Mesothelial cell of epicardium (in vitro differentiated cells): ENCODE data around the gene APP. TPM values are rescaled to one million over a fixed set of nuclear protein-coding genes. Genes with fewer than 3 reads are reported as not detected.

Experiments used
- DNase-seq, 2 experiments: peaks; one replicate each; pipeline ENCODE4 v3.0.0; 2021; ENCODE audit warnings: low spot score in 2 of 2; ENCODE audit not compliant: unreplicated experiment in 2 of 2
- H3K27ac Mint-ChIP-seq: 2 replicates; pipeline ENCODE4 v1.8.0; 2021; ENCODE audit warnings: mixed read lengths
- H3K27me3 Mint-ChIP-seq: 2 replicates; pipeline ENCODE4 v1.8.0; 2021; ENCODE audit warnings: low read depth, mixed read lengths
- H3K36me3 Mint-ChIP-seq: 2 replicates; pipeline ENCODE4 v1.8.0; 2021; ENCODE audit warnings: mixed read lengths
- H3K4me1 Mint-ChIP-seq: 2 replicates; pipeline ENCODE4 v1.8.0; 2021; ENCODE audit warnings: mixed read lengths
- H3K4me3 Mint-ChIP-seq: 2 replicates; pipeline ENCODE4 v1.8.0; 2021; ENCODE audit warnings: mild to moderate bottlenecking, moderate library complexity, mixed read lengths
- H3K9me3 Mint-ChIP-seq: 2 replicates; pipeline ENCODE4 v1.8.0; 2021; ENCODE audit warnings: mixed read lengths
- CTCF ChIP-seq: fragments of 200-600 bp; sonication (generic); IDR thresholded peaks from one replicate; pipeline ENCODE4 v1.5.0; 2021; ENCODE audit warnings: antibody characterized with exemption; ENCODE audit not compliant: unreplicated experiment
- total RNA-seq: library from RNA; stranded (reverse); gene quantifications from 3 replicates; pipeline ENCODE4 v1.2.1, GENCODE V29; 2021

Gene APP
- total RNA-seq, 1 donor from 2014 or later, result 495 TPM

DNA sequence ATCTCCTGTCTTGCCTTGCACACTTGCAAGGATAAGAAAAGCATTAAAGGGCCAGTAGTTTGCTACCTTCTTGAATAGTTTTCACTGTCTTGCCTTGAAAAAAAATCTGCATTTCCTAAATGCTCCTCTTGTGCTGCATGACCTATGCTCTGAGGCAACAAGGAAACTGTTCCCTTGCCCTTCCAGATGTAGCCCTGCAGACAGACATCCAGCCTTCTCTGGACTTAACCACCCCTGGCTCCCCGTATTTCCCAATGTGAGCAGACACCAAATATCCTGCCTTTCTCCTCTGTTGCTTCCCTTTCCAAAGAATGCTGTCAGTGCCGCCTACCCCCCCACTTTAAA lies 258.2 kb downstream of the APP start:
- Mint-ChIP-seq H3K9me3 (no peaks in the 10 kb centered on the region), H3K27me3 (no peaks in the 10 kb centered on the region), H3K27ac (no peak overlapping the region), H3K36me3 (peaks cover 19% of the 10 kb centered on the region), H3K4me3 (no peak overlapping the region), H3K4me1 (peaks cover 27% of the 10 kb centered on the region)
- no peak for DNase-seq
- TF ChIP-seq CTCF, result no peak

GRCh38 chr21:25911730-25912401 lies 258.7 kb downstream of the APP start:
- DNase-seq, result no peak
- Mint-ChIP-seq H3K36me3 (peaks cover 19% of the 10 kb centered on the region), H3K27ac (no peak overlapping the region), H3K4me3 (no peak overlapping the region), H3K27me3 (no peaks in the 10 kb centered on the region), H3K4me1 (peaks cover 31% of the 10 kb centered on the region), H3K9me3 (no peaks in the 10 kb centered on the region)
- TF ChIP-seq CTCF, result no peak

GRCh38 chr21:25910809-25911208 lies 259.8 kb downstream of the APP start:
- H3K36me3 Mint-ChIP-seq, result peaks cover 14% of the 10 kb centered on the region
- H3K27me3 Mint-ChIP-seq, result no peaks in the 10 kb centered on the region
- H3K4me1 Mint-ChIP-seq, result peaks cover 35% of the 10 kb centered on the region
- no peak for TF ChIP-seq CTCF
- no peak overlapping the region for H3K4me3 Mint-ChIP-seq
- no peaks in the 10 kb centered on the region for H3K9me3 Mint-ChIP-seq
- no peak overlapping the region for H3K27ac Mint-ChIP-seq
- DNase-seq, result no peak

DNA sequence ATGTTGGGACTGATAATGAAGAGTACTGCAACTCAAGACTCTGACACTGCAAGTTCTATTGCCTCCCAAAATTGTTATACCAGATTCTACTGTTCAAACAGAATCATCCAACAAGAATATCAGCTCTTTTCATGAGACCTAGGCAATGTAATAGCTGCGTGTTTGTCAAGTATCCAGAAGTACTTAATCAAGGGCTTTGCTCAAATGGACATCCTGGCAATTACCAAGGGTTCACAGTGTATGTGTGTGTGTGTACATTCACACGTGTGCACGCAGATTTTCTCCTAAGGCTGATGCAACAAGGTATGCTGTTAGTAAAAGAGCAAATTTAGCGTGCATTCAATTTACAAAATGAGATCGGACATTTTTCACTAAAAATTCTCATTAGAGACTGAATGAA lies 261.2 kb downstream of the APP start:
- no peak for DNase-seq
- no peaks in the 10 kb centered on the region for H3K27me3 Mint-ChIP-seq
- no peak for TF ChIP-seq CTCF
- H3K9me3 Mint-ChIP-seq, result no peaks in the 10 kb centered on the region
- H3K36me3 Mint-ChIP-seq, result peaks cover 10% of the 10 kb centered on the region
- H3K4me1 Mint-ChIP-seq, result peaks cover 49% of the 10 kb centered on the region
- no peak overlapping the region for H3K27ac Mint-ChIP-seq
- H3K4me3 Mint-ChIP-seq, result no peak overlapping the region

DNA sequence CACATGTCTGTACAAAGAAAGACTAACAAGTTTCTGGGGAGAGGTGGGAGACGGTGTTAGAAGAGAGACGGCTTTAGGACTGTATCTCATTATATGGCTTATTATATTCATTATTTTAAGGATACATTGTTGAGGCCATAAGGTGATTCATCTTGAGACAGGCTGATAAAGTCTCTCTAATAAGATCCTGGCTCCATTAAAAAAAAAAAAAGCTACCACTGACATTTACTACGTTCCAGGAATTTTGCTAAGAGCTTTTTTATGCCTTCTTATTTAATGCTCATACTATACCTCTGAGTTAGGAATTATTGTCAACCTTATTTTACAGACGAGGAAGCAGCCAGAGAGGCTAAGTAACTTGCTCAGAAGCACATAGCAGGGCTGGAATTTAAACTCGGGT lies 262.1 kb downstream of the APP start:
- peaks cover 52% of the 10 kb centered on the region for H3K4me1 Mint-ChIP-seq
- peaks cover 11% of the 10 kb centered on the region for H3K36me3 Mint-ChIP-seq
- no peak overlapping the region for H3K4me3 Mint-ChIP-seq
- no peak for DNase-seq
- H3K27ac Mint-ChIP-seq, result peak overlapping the region; percentile 52
- no peak for TF ChIP-seq CTCF
- no peaks in the 10 kb centered on the region for H3K9me3 Mint-ChIP-seq
- no peaks in the 10 kb centered on the region for H3K27me3 Mint-ChIP-seq
